Liver (tissue), 9 donors: ENCODE results near the gene DMTF1. TPM values are rescaled to one million over a fixed set of nuclear protein-coding genes. Genes with fewer than 3 reads are reported as not detected.

ENCODE experiments used
- DNase-seq: peaks from one replicate; pipeline ENCODE4 v3.0.0-alpha.2; 2017; ENCODE audit warnings: low spot score
- H3K27ac ChIP-seq, 2 donors: one replicate each; pipeline ENCODE4 v1.7.0; 2013; ENCODE audit warnings: inconsistent platforms in 2 of 2, low read length in 2 of 2, control low read depth in 1 of 2, low read depth in 1 of 2, mild to moderate bottlenecking in 1 of 2
- H3K27me3 ChIP-seq, 4 donors: one replicate each; pipeline versions ENCODE4 v1.6.1 to v1.7.0; 2013; ENCODE audit warnings: low read length in 3 of 4, inconsistent platforms in 1 of 4, mild to moderate bottlenecking in 1 of 4, moderate library complexity in 1 of 4; ENCODE audit not compliant: control insufficient read depth in 4 of 4, insufficient read depth in 4 of 4
- H3K36me3 ChIP-seq, 4 donors: one replicate each; pipeline versions ENCODE4 v1.6.1 to v1.7.0; 2013; ENCODE audit warnings: low read length in 3 of 4, mild to moderate bottlenecking in 3 of 4, low read depth in 1 of 4, moderate library complexity in 1 of 4; ENCODE audit not compliant: control insufficient read depth in 4 of 4, insufficient read depth in 3 of 4
- H3K4me1 ChIP-seq, 4 donors: one replicate each; pipeline versions ENCODE4 v1.6.1 to v1.7.0; 2013; ENCODE audit warnings: low read length in 3 of 4, mild to moderate bottlenecking in 3 of 4, moderate library complexity in 1 of 4; ENCODE audit not compliant: control insufficient read depth in 4 of 4, insufficient read depth in 4 of 4
- H3K4me3 ChIP-seq, 3 donors: one replicate each; pipeline versions ENCODE4 v1.6.1 to v1.7.0; 2013; ENCODE audit warnings: low read length in 3 of 3, control low read depth in 1 of 3, low read depth in 1 of 3, mild to moderate bottlenecking in 1 of 3
- H3K9ac ChIP-seq, 2 donors: one replicate each; pipeline ENCODE4 v1.7.0; 2013; ENCODE audit warnings: low read length in 2 of 2, mild to moderate bottlenecking in 2 of 2, moderate library complexity in 2 of 2, control low read depth in 1 of 2, low read depth in 1 of 2
- H3K9me3 ChIP-seq, 4 donors: one replicate each; pipeline versions ENCODE4 v1.6.1 to v1.7.0; 2013; ENCODE audit warnings: low read length in 3 of 4; ENCODE audit not compliant: control insufficient read depth in 4 of 4
- EGR1 ChIP-seq, 2 donors: IDR thresholded peaks; 2 replicates each; pipeline ENCODE4 v1.6.1; 2016 to 2018; ENCODE audit warnings: antibody characterized with exemption in 2 of 2, low read depth in 2 of 2
- FOXA1 ChIP-seq: IDR thresholded peaks from 2 replicates; pipeline ENCODE4 v1.6.1; 2016; ENCODE audit warnings: antibody characterized with exemption
- FOXA2 ChIP-seq: IDR thresholded peaks from 2 replicates; pipeline ENCODE4 v1.6.1; 2016; ENCODE audit warnings: antibody characterized with exemption
- GABPA ChIP-seq, 2 donors: IDR thresholded peaks in 1 of 2; conservative IDR thresholded peaks in 1 of 2; 2 replicates each; pipeline ENCODE4 v1.6.1; 2016; ENCODE audit warnings: antibody characterized with exemption in 2 of 2, mild to moderate bottlenecking in 1 of 2, moderate library complexity in 1 of 2
- HNF4A ChIP-seq, 2 donors: conservative IDR thresholded peaks; 2 replicates each; pipeline ENCODE4 v1.6.1; 2016; ENCODE audit warnings: antibody characterized with exemption in 2 of 2, mild to moderate bottlenecking in 2 of 2
- HNF4G ChIP-seq: IDR thresholded peaks from 2 replicates; pipeline ENCODE4 v1.6.1; 2016; ENCODE audit warnings: antibody characterized with exemption
- JUND ChIP-seq, 2 donors: IDR thresholded peaks; 2 replicates each; pipeline ENCODE4 v1.6.1; 2016; ENCODE audit warnings: antibody characterized with exemption in 2 of 2
- NR2F2 ChIP-seq: IDR thresholded peaks from 2 replicates; pipeline ENCODE4 v1.6.1; 2016; ENCODE audit warnings: antibody characterized with exemption
- RAD21 ChIP-seq, 2 donors: IDR thresholded peaks; 2 replicates each; pipeline ENCODE4 v1.6.1; 2016; ENCODE audit warnings: antibody characterized with exemption in 2 of 2, mild to moderate bottlenecking in 2 of 2
- RXRA ChIP-seq, 2 donors: IDR thresholded peaks; 2 replicates each; pipeline ENCODE4 v1.6.1; 2017 to 2018; ENCODE audit warnings: antibody characterized with exemption in 2 of 2, mild to moderate bottlenecking in 1 of 2
- SP1 ChIP-seq: IDR thresholded peaks from 2 replicates; pipeline ENCODE4 v1.6.1; 2018; ENCODE audit warnings: antibody characterized with exemption, mild to moderate bottlenecking
- TAF1 ChIP-seq: conservative IDR thresholded peaks from 2 replicates; pipeline ENCODE4 v1.6.1; 2016; ENCODE audit warnings: antibody characterized with exemption, mild to moderate bottlenecking
- WGBS: extraction: QIAGEN DNeasy Blood & Tissue Kit; methylation state at CpG from one replicate; pipeline ENCODE4 v1.1.7; 2013; 5-methylcytosine and 5-hydroxymethylcytosine counted together
- polyA plus RNA-seq, 2 donors: library from polyadenylated mRNA; stranded (reverse) in 1 of 2; unstranded in 1 of 2; fragments of 200-250 nt in 1 of 2; fragments of >200 nt in 1 of 2; fragmentation: Nextera tagmentation in 1 of 2; extraction: Ambion mirVana in 1 of 2; gene quantifications; one replicate each; pipeline versions ENCODE4 v1.2.1 to v1.2.3, GENCODE V29; 2013 to 2015
- total RNA-seq, 2 donors: library from RNA; depleted of rRNA; stranded (reverse); fragments of >200 nt; gene quantifications; one replicate each; pipeline ENCODE4 v1.2.3, GENCODE V29; 2014
- TF ChIP-seq, protein P1 (sequence below): IDR thresholded peaks from 2 replicates; pipeline ENCODE4 v1.6.1; 2016; ENCODE audit warnings: antibody characterized with exemption
- TF ChIP-seq, protein P2 (sequence below): fragments of 150-350 bp; IDR thresholded peaks from 2 replicates; pipeline ENCODE4 v1.5.1; 2017; ENCODE audit warnings: improper control_type of control experiment, low read depth, low read length; ENCODE audit not compliant: missing input control
- TF ChIP-seq, protein P3 (sequence below): IDR thresholded peaks from 2 replicates; pipeline ENCODE4 v1.6.1; 2016; ENCODE audit warnings: antibody characterized with exemption, mild to moderate bottlenecking
- TF ChIP-seq, protein P4 (sequence below): IDR thresholded peaks from 2 replicates; pipeline ENCODE4 v1.6.1; 2016; ENCODE audit warnings: antibody characterized with exemption
- TF ChIP-seq, protein P5 (sequence below): IDR thresholded peaks from 2 replicates; pipeline ENCODE4 v1.6.1; 2016; ENCODE audit warnings: antibody characterized with exemption
- donor health status: healthy.
- donor health status: healthy.
- donor health status: healthy.
- donor health status: healthy.
- donor health status: healthy.

The DMTF1 gene
- total and polyA plus RNA-seq, 4 donors: 6.5 to 54.6 (median 26.0) TPM

DNA sequence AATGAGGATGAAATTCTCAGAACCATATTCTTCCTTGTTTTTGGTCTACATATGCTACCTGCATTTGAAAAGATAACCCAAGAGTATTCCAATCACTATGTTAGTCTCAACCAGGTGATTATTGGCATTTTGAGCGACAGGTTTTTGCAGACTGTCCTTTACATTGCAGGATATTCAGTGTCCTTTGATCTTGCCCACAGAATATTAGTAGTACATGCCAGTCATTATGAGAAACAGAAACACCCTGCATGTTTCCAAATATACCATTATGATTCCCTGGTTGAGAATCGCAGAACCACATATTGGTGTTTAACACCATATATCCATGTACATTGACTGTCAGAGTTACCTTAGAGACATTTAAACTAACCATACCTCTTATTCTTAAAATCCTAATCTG is 36.7 kb downstream of the DMTF1 start:
- no peaks in the 10 kb centered on the region for H3K4me1 ChIP-seq
- 98% methylated on average over 2 of the region's 2 CpGs for WGBS
- H3K27me3 ChIP-seq: no peaks in the 10 kb centered on the region
- no peaks in the 10 kb centered on the region for H3K9me3 ChIP-seq
- no peak for TF ChIP-seq TAF1
- no peak for TF ChIP-seq FOXA2
- TF ChIP-seq NR2F2: no peak
- TF ChIP-seq JUND (IDR thresholded peaks at IDR 0.05): no peak
- TF ChIP-seq RXRA (IDR thresholded peaks at IDR 0.05): no peak
- TF ChIP-seq SP1: no peak
- TF ChIP-seq EGR1 (IDR thresholded peaks at IDR 0.05; ENCODE audit: low read depth in 2 of 2): no peak
- no peak for TF ChIP-seq RAD21 (IDR thresholded peaks at IDR 0.05)
- TF ChIP-seq, protein P1, sequence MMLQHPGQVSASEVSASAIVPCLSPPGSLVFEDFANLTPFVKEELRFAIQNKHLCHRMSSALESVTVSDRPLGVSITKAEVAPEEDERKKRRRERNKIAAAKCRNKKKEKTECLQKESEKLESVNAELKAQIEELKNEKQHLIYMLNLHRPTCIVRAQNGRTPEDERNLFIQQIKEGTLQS: no peak
- TF ChIP-seq, protein P2, sequence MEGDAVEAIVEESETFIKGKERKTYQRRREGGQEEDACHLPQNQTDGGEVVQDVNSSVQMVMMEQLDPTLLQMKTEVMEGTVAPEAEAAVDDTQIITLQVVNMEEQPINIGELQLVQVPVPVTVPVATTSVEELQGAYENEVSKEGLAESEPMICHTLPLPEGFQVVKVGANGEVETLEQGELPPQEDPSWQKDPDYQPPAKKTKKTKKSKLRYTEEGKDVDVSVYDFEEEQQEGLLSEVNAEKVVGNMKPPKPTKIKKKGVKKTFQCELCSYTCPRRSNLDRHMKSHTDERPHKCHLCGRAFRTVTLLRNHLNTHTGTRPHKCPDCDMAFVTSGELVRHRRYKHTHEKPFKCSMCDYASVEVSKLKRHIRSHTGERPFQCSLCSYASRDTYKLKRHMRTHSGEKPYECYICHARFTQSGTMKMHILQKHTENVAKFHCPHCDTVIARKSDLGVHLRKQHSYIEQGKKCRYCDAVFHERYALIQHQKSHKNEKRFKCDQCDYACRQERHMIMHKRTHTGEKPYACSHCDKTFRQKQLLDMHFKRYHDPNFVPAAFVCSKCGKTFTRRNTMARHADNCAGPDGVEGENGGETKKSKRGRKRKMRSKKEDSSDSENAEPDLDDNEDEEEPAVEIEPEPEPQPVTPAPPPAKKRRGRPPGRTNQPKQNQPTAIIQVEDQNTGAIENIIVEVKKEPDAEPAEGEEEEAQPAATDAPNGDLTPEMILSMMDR: no peak
- no peak for DNase-seq
- no peak overlapping the region for H3K27ac ChIP-seq
- H3K9ac ChIP-seq: no peak overlapping the region
- H3K36me3 ChIP-seq: peaks cover 10 to 79% (median 65%) of the 10 kb centered on the region in 4 donors
- no peak overlapping the region for H3K4me3 ChIP-seq

DNA sequence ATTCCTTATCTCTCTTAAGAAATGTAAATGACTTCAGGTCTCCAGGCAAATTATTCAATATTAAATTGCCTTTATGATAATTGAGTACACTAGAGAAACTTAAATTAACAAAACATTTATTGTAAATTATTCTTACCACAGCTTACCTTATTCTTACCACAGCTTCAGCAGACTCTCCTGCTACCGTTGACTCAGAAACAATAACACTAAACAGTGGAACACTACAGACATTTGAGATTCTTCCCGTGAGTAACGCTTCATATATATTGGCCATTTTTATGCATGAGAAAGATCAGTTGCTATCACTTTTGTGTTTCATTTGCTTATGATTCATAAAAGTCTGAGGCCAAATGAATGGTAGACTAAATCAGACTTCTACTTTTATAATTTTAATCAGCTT is 38.5 kb downstream of the DMTF1 start:
- Histone ChIP-seq H3K9ac (no peak overlapping the region), H3K27me3 (no peaks in the 10 kb centered on the region), H3K4me3 (no peak overlapping the region), H3K27ac (no peak overlapping the region), H3K4me1 (no peaks in the 10 kb centered on the region), H3K36me3 (peaks cover 10 to 83% (median 68%) of the 10 kb centered on the region in 4 donors), H3K9me3 (no peaks in the 10 kb centered on the region)
- no peak for DNase-seq
- TF ChIP-seq, protein P3, sequence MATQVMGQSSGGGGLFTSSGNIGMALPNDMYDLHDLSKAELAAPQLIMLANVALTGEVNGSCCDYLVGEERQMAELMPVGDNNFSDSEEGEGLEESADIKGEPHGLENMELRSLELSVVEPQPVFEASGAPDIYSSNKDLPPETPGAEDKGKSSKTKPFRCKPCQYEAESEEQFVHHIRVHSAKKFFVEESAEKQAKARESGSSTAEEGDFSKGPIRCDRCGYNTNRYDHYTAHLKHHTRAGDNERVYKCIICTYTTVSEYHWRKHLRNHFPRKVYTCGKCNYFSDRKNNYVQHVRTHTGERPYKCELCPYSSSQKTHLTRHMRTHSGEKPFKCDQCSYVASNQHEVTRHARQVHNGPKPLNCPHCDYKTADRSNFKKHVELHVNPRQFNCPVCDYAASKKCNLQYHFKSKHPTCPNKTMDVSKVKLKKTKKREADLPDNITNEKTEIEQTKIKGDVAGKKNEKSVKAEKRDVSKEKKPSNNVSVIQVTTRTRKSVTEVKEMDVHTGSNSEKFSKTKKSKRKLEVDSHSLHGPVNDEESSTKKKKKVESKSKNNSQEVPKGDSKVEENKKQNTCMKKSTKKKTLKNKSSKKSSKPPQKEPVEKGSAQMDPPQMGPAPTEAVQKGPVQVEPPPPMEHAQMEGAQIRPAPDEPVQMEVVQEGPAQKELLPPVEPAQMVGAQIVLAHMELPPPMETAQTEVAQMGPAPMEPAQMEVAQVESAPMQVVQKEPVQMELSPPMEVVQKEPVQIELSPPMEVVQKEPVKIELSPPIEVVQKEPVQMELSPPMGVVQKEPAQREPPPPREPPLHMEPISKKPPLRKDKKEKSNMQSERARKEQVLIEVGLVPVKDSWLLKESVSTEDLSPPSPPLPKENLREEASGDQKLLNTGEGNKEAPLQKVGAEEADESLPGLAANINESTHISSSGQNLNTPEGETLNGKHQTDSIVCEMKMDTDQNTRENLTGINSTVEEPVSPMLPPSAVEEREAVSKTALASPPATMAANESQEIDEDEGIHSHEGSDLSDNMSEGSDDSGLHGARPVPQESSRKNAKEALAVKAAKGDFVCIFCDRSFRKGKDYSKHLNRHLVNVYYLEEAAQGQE: no peak
- no peak for TF ChIP-seq EGR1 (IDR thresholded peaks at IDR 0.05; ENCODE audit: low read depth in 2 of 2)
- no peak for TF ChIP-seq SP1
- no peak for TF ChIP-seq RXRA (IDR thresholded peaks at IDR 0.05)
- TF ChIP-seq, protein P4, sequence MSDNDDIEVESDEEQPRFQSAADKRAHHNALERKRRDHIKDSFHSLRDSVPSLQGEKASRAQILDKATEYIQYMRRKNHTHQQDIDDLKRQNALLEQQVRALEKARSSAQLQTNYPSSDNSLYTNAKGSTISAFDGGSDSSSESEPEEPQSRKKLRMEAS: no peak
- TF ChIP-seq, protein P1: no peak
- TF ChIP-seq GABPA (IDR thresholded peaks at IDR 0.05 in 1 of 2, conservative IDR thresholded peaks at IDR 0.05 in 1 of 2): no peak
- no peak for TF ChIP-seq FOXA1
- no peak for TF ChIP-seq HNF4A (conservative IDR thresholded peaks at IDR 0.05)
- TF ChIP-seq HNF4G: no peak
- TF ChIP-seq FOXA2: no peak
- TF ChIP-seq JUND (IDR thresholded peaks at IDR 0.05): no peak
- TF ChIP-seq, protein P5, sequence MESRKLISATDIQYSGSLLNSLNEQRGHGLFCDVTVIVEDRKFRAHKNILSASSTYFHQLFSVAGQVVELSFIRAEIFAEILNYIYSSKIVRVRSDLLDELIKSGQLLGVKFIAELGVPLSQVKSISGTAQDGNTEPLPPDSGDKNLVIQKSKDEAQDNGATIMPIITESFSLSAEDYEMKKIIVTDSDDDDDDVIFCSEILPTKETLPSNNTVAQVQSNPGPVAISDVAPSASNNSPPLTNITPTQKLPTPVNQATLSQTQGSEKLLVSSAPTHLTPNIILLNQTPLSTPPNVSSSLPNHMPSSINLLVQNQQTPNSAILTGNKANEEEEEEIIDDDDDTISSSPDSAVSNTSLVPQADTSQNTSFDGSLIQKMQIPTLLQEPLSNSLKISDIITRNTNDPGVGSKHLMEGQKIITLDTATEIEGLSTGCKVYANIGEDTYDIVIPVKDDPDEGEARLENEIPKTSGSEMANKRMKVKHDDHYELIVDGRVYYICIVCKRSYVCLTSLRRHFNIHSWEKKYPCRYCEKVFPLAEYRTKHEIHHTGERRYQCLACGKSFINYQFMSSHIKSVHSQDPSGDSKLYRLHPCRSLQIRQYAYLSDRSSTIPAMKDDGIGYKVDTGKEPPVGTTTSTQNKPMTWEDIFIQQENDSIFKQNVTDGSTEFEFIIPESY: no peak
- TF ChIP-seq TAF1: no peak
- no peak for TF ChIP-seq NR2F2
- 96% methylated on average over 3 of the region's 3 CpGs for WGBS
